GM21786 (cell line): ENCODE measurements around the gene RBM17.
"Not testable (repeated sequence)": the region's sequence is repeated elsewhere in the genome, so short reads cannot be mapped to it uniquely, and the experiment has no call there.

Source experiments
- ATAC-seq: cut with Tn5 transposase; IDR thresholded peaks from one replicate; pipeline ENCODE4 v1.9.1; 2021; ENCODE audit not compliant: unreplicated experiment

The RBM17 gene

GRCh38 chr10:6055929-6056328, 32.9 kb upstream of the RBM17 start:
- ATAC-seq: no peak

DNA sequence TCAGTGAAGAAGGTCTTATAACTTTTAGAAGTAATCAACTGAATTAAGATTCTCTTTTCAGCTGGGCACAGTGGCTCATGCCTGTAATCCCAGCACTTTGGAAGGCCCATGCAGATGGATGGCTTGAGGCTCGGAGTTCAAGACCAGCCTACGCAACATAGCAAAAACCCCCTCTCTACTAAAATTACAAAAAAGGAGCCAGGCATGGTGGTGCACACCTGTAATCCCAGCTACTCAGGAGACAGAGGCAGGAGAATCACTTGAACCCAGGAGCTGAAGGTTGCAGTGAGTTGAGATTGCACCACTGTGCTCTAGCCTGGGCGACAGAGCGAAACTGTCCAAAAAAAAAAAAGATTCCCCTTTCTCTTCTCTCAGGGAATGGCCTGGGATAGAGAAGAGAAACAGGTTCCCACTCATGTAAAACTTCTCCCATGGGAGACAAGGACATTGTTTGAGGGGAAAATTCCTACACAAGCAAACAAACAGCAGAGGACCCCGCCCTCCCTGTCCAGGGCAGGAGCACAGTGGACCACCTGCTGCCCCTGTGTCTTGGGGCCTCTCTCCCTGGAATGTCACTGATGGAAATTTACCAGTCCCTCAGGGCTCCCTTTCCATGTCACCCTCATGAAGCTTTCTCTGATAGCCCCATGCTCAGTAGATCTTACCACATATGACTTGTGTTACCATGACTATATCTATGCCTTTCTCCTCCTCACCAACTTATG, 32.3 kb upstream of the RBM17 start:
- ATAC-seq: no peak

DNA sequence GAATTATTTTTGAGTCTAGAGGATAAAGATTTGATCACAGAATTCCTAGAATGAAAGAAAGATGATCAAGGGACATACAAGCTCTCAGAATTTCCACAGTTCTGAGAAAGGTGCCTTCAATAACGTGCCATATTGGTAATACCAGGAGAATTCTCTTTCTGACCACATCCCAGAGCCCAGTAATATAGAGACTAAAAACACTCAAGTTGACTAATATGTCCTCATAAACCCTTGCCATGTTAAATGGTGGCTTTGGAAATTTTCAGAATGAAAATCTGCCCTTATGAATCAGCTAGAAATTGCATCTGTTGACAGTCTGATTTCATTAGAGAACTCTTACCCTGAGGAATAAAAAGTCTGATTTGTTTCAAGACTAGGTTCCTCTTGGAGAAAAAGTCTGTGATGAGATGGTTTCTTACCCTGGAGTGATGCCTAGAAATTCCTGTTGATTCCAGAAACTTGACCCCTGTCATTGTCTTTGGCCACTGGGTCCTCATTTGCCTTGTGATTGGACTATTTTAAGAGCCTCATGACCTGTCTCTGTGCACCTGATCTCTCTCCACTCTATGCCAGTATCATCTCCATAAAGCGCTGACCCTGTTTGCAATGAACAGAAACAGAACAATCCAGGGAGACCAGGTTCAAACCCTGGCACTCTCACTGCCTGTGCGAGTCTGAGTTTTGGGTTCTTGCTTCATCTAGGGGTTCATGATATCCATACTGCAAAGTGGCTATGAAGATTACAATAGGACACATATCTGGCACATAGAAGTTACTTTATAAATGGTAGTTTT, 30.0 kb upstream of the RBM17 start:
- ATAC-seq: no peak

DNA sequence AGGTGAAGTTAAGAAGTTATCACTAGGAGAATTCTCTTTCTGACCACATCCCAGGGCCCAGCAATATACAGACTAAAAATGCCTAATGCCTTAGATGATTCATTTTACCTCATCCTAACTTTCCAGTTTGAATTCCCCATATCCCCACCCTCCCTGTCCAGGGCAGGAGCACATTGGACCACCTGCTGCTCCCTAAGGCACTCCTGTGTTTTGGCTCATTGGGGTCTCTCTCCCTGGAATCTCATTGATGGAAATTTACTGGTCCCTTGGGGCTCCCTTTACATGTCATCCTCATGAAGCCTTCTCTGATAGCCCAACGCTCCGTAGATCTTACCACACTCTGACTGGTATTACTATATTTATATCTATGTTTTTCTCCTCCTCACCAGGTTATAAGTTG, 29.3 kb upstream of the RBM17 start:
- ATAC-seq: no peak

- no peak for ATAC-seq
These were observed 27.8 kb upstream of the RBM17 start for GRCh38 chr10:6061056-6061455.

GRCh38 chr10:6062101-6062771, 26.6 kb upstream of the RBM17 start, which contains the start of gene IL2RA:
IL2RA (minus strand) TSS chr10:6062367; CDS start chr10:6062151, 216 bp downstream.
- no peak for ATAC-seq

GRCh38 chr10:6064119-6064518, 24.7 kb upstream of the RBM17 start:
- no peak for ATAC-seq

GRCh38 chr10:6064726-6065125, 24.1 kb upstream of the RBM17 start:
- not testable (repeated sequence) for ATAC-seq

GRCh38 chr10:6065406-6065805, 23.4 kb upstream of the RBM17 start:
- no peak for ATAC-seq

DNA sequence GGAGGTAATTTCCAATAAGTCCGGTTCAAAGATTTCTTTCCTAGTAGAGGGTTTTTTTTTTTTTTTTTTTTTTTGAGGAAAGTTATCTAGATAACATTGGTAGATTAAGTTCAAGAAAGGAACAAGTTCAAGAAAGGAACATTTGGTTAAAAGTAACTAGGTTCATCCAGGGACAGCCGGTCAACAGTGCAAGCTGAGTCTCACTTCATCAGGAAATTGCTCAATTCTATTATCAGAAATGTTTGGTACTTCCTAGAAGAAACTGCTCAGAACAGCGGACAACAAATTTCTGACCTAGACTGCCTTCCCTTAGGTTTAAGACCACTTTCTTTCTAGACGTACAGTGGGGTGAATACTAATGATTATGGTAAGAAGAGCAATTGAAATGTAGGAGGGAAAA, 23.0 kb upstream of the RBM17 start:
- ATAC-seq: no peak

- no peak for ATAC-seq
These were observed 21.4 kb upstream of the RBM17 start for GRCh38 chr10:6067457-6067856.

DNA sequence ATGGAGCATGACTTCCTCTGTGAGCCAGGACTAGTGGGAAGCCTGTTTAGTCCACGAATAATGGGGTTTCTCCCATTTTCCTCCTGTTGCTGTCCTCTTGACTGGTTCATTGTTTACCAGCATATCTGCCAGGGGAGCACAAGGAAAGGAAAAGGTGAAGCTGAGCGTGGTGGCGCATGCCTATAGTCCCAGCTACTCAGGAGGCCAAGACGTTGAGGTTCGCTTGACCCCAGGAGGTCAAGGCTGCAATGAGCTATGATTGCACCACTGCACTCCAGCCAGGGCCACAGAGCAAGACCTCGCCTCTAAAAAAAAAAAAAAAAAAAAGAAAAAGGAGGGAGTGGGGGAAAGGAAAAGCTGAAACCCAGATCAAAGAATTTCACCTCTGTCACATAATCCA, 20.8 kb upstream of the RBM17 start:
- no peak for ATAC-seq

GRCh38 chr10:6068422-6068821, 20.4 kb upstream of the RBM17 start:
- ATAC-seq: peak; percentile 47

GRCh38 chr10:6069081-6069931, 19.5 kb upstream of the RBM17 start:
- ATAC-seq: no peak

- ATAC-seq: no peak
These were observed 18.2 kb upstream of the RBM17 start for GRCh38 chr10:6070660-6071059.

DNA sequence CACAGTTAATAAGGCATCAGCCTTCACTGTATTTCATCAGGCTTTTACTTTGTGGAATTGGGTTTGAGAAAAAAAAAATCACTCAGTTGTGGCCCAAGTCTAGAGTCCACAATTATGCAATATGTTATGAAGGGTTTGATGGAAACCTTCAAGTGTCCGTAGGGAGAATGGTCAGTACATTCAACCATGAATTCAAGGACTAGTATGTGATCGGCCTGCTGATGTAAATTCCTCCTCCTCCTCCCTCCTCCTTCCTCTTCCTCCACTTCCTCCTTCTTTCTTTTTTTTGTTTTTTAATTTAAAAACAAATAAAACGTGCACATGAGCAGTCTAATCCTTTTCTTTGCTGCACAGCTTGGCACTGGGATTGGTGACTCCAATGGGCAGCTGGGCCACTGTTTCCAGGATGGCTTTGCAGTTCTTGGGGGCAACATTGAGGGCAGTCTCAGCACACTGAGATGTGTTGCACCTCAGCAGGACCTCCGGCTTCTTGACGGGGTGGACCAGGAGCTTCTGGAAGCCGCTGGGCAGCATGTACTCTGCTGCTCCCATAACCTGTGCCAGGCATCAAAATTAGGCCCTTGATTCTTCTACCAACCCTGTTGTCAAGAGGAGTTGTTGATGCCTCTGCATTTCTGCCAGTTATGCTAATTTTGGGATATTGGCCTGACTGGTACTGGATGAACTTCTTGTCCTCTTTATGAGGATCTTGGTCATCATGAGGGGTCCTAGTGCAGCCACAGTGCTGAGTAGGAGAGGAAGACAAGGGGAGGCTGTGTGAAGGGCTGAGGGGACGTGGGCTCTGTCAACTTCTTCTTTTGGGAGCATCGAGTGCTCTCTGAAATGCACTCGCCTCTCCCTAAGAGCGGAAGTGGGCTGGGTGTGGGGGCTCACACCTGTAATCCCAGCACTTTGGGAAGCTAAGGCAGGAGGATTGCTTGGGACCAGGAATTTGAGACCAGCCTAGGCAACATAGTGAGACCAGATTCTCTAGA, 17.4 kb upstream of the RBM17 start:
- ATAC-seq: no peak

- peak; percentile 46 for ATAC-seq
These were observed 16.5 kb upstream of the RBM17 start for GRCh38 chr10:6072215-6072934.

- no peak for ATAC-seq
These were observed 14.1 kb upstream of the RBM17 start for GRCh38 chr10:6074489-6075301.
